Right ventricle myocardium inferior (tissue), 1 donor: ENCODE results near the gene TMEM174. TPM values are rescaled to one million over a fixed set of nuclear protein-coding genes. Genes with fewer than 3 reads are reported as not detected.

Experiments used
- ATAC-seq: fragments of 200-7000 bp; cut with Tn5 transposase; one replicate; pipeline ENCODE4 v1.9.1; 2020; ENCODE audit warnings: mild to moderate bottlenecking, moderate library complexity
- DNase-seq: peaks from one replicate; pipeline ENCODE4 v3.0.0; 2021; ENCODE audit errors: missing footprints
- intact Hi-C: fragments of 100-400 bp; cut with DNase I; formaldehyde crosslinking; loops from one replicate; pipeline ENCODE4 v1.11.0; 2022
- long read RNA-seq: library from polyadenylated mRNA; unstranded; transcript quantifications from one replicate; pipeline ENCODE4 v2.0.0, GENCODE V29; 2021
- total RNA-seq: library from RNA; stranded (reverse); fragmentation: NEBNext Ultra II Directional; extraction: Animal tissue kit (Norgen Biotek cat#: 25700); gene quantifications from one replicate; pipeline ENCODE4 v1.2.1, GENCODE V29; 2021
- donor health status: DM: no; HTN: yes; CAD: no; lungs with severe emphysema.

The TMEM174 gene, protein sequence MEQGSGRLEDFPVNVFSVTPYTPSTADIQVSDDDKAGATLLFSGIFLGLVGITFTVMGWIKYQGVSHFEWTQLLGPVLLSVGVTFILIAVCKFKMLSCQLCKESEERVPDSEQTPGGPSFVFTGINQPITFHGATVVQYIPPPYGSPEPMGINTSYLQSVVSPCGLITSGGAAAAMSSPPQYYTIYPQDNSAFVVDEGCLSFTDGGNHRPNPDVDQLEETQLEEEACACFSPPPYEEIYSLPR
- not detected for total RNA-seq
- long read RNA-seq, result 0 reads

- intact Hi-C loops, result no loop called here
- DNase-seq, result no peak
- no peak for ATAC-seq
Measured at GRCh38 chr5:73172951-73173350, at the start of gene TMEM174. TSS of gene TMEM174 (plus strand) at chr5:73173193. CDS start at chr5:73173244, 51 bp downstream.

GRCh38 chr5:73125289-73125688 lies 47.7 kb upstream of the TMEM174 start:
- DNase-seq (no peak), ATAC-seq (no peak)
- intact Hi-C loops, result no loop called here

DNA sequence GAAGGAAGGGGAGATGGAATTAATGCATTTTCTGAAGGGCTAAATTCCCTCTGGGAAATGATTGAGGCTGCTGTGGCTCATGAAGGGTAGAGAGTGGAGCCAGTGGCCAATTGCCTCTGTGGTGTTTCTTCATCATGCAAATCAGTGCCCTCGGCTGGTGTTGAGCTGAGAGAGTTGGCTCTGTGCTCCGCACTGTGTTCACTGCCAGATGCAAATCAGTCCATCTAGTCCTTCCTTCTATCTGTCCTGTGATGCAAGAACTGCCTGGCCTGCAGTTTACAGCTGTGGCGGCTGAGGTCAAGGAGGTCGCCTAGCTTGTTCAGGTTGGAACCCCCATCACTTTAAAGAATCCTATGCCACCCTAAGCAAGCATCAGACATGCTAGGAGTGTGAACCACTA lies 46.6 kb upstream of the TMEM174 start:
- intact Hi-C loops, result no loop called here
- no peak for ATAC-seq
- no peak for DNase-seq

GRCh38 chr5:73126957-73127356 lies 46.0 kb upstream of the TMEM174 start:
- intact Hi-C loops, result no loop called here
- DNase-seq, result no peak
- ATAC-seq, result no peak

GRCh38 chr5:73129143-73129542 lies 43.9 kb upstream of the TMEM174 start:
- DNase-seq, result no peak
- no peak for ATAC-seq
- intact Hi-C loops, result no loop called here

GRCh38 chr5:73130811-73131210 lies 42.2 kb upstream of the TMEM174 start:
- ATAC-seq (no peak), DNase-seq (no peak)
- intact Hi-C loops, result no loop called here

DNA sequence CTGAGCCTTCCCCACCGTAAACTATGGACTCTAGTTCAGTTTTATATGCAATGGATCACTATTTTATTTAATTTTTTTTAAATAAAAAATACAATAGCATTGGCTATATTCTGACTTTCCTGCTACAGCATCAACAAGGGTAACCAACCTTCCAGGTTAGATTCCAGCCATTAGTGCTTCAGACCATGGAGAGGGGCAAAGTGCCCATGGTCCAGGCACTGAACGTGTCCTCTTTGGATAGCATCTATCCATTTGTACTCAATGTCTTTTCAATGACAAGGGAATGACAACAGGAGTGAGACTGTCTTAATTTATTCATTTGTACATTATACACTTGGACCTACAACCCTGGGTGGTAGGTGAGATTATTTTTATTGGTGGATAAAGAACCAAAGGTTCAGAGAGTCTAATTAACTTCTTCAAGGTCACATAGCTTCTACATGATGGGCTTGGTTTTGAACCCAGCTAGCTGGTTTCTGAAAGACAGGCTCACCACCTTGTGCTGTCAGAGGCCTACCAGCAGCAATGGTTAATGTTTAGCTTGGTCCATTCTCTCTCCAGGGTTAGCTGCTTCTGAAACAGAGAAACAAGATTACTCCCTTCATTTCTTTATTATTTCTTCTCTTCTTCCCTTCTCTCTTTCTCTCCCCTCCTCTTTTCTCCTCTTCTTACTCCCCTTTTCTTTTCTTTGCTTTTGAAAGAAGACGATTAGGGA lies 41.1 kb upstream of the TMEM174 start:
- no peak for ATAC-seq
- intact Hi-C loops, result no loop called here
- DNase-seq, result no peak

DNA sequence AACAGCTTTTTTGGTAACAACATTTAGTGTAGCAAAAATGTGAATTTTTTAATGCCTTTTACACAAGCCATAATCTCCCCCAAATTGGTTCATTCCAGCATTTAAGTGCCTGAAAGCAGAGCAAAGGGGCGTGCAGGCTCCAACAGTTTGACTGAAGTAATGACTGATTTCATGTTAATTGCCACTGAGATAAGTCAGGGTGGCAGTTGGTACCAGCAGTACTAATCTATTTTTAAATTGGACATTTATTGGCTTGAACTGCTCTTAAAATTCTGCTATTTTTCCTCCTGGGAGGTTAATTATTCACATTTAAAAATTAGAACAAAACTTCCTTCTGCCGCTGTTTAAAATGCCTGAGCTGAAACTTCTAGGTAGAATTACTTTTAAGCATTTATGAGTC lies 40.2 kb upstream of the TMEM174 start:
- DNase-seq (no peak), ATAC-seq (no peak)
- intact Hi-C loops, result no loop called here

DNA sequence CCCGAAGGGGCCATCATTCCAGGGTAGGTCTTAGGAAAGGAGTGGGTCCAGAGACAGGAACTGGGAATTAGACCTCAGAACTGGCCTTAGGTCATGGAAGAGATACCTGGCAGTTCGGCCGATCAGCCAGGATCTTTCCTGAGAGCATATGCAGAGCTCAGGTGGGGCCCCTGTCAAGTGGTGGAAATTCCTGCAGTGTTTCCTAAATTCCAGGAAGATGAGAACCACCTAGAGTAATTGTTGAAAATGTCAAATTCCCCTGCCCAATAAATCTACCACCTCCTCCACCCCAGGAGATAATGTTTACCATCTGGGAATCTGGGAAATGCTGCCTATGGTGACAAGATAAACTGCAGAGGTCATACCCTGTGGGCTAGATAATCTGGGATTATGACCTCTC lies 38.0 kb upstream of the TMEM174 start:
- ATAC-seq, result no peak
- DNase-seq, result no peak
- intact Hi-C loops, result no loop called here

DNA sequence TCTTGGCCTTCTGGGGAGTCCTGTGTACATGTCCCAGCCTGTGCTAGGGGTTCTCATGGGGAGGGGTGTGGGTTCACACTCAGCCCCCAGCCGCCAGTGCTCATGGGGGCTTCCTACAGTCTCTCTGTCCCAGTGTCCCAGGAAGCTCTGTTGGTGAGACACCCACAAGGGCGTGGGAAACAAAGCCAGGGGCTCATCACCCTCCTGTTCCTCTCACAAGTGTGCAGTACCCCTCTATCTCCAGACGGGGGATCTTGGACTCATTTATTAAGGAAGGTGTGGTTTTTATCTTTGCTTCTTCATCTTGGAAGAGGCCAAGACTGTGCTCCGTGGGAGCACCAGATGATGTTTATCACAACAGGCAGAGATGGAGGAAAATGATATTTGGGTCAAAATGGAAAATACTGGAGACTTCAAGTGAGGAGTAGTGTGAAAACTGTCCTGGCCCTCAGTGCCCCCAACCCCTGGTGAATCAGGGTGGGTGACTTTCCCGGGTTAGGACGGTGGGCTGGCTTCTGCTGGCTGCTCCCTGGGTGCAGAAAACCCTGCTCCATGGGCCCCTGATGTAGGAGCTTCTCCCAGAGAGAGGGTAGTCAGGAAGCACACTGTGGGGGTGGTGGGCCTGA lies 37.5 kb upstream of the TMEM174 start:
- intact Hi-C loops, result no loop called here
- ATAC-seq, result no peak
- no peak for DNase-seq

DNA sequence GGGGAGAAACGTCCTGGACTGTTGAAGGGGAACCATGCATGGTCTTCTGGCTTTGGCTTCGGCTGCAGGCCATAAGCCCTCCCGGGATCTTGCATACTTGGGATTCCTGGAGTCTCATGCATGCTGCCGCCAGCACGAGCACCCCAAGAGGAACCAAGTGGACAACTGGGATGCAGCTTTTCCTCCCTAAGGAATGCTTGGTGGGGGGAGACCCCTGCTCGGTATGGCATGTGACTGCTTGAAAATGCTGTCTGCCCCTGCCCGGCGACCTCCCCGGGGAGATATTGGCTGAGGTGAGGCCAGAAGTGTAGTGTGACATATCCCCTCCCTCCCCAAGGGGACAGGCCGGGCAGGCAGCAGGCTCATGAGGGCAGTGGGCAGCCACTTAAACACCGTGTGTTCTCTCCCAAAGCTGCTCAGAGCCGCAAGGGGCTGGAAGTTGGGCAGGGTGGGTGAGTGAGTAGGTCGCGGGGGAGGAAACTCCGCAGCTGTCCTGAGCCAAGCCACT lies 36.9 kb upstream of the TMEM174 start:
- DNase-seq (no peak), ATAC-seq (no peak)

GRCh38 chr5:73137563-73138530 lies 35.1 kb upstream of the TMEM174 start:
- DNase-seq (no peak), ATAC-seq (no peak)
- intact Hi-C loops, result no loop called here

More for the DNA sequence above, 36.9 kb upstream of the TMEM174 start:
- intact Hi-C loops, result no loop called here

DNA sequence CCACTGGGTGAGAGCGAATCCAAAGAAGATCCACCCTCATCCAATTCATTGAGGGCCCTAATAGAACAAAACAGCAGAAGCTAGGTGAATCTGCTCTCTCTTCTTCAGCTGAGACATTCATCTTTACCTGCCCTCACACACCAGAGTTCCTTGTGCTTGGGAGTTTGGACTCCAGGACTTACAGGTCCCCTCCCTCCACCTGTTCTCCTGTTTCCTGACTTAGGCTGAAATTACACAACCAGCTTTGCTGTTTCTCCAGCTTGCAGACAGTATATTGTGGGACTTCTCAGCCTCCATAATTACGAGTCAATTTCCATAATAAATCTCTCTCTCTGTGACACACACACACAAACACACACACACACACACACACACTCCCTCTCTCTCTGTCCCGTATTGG lies 33.5 kb upstream of the TMEM174 start:
- no peak for DNase-seq
- intact Hi-C loops, result no loop called here

GRCh38 chr5:73140801-73141200 lies 32.2 kb upstream of the TMEM174 start:
- DNase-seq, result no peak
- intact Hi-C loops, result no loop called here
- no peak for ATAC-seq

More for the DNA sequence above, 33.5 kb upstream of the TMEM174 start:
- no peak for ATAC-seq

DNA sequence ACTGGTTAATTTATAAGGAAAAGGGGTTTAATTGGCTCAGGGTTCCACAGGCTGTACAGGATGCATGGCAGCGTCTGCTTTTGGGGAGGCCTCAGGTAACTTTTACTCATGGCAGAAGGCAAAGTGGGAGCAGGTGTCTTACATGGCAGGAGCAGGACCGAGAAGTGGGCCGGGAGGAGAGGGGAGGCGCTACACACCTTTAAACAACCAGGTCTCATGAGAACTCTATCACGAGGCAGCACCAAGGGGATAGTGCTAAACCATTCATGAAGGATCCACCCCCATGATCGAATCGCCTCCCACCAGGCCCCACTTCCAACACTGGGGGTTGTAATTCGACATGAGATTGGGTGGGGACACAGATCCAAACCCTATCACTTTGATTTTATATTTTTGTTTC lies 31.0 kb upstream of the TMEM174 start:
- intact Hi-C loops, result no loop called here
- no peak for ATAC-seq

DNA sequence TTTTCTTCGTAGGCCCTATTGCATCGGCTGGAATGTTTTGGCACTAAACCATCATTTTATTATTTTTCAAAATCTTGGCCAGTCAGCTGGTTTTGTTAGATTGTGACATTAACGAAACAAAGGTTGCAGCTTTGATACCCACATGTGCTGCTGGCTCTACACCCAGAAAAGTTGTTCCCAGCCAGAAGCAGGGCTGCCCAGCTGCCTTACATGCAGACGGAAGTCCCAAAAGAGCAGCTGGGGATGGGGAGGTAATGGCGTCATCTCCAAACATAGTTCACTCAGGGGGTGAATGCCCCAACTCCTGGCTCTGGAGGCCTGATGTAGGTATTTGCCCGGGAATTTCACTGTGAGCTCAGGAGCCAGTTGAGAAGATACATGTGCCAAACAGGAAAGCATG lies 29.3 kb upstream of the TMEM174 start:
- intact Hi-C loops, result no loop called here
- DNase-seq, result no peak
- ATAC-seq, result no peak

More for the DNA sequence above, 31.0 kb upstream of the TMEM174 start:
- no peak for DNase-seq

DNA sequence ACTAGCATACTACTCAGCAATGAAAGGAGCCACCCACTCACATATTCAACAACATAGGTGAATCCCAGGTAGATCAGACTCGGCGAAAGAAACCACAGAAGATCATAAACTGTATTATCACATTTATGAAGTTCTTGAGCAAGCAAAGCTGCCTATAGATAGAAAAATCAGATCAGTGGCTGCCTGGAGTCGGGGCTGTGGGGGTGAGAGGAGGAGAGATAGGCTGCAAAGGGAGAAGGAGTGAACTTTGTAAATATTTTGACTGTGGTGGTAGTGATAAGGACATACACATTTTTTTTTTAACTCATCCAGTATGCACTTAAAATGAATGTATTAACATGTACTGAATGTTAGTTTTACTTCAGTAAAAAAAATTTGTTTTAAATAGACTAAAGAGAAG lies 23.5 kb upstream of the TMEM174 start:
- intact Hi-C loops, result no loop called here
- DNase-seq, result no peak
- ATAC-seq, result no peak

- DNase-seq (no peak), ATAC-seq (no peak)
- intact Hi-C loops, result no loop called here
Measured at GRCh38 chr5:73150876-73151275, 22.1 kb upstream of the TMEM174 start.
